HG03469 (cell line): ENCODE measurements around the gene VRK3.
"Not testable (repeated sequence)": the region's sequence is repeated elsewhere in the genome, so short reads cannot be mapped to it uniquely, and the experiment has no call there.

Experiments
- ATAC-seq: cut with Tn5 transposase; IDR thresholded peaks from one replicate; pipeline ENCODE4 v1.9.1; 2021; ENCODE audit warnings: mild to moderate bottlenecking, moderate library complexity, moderate number of reproducible peaks; ENCODE audit not compliant: unreplicated experiment

The VRK3 gene

DNA sequence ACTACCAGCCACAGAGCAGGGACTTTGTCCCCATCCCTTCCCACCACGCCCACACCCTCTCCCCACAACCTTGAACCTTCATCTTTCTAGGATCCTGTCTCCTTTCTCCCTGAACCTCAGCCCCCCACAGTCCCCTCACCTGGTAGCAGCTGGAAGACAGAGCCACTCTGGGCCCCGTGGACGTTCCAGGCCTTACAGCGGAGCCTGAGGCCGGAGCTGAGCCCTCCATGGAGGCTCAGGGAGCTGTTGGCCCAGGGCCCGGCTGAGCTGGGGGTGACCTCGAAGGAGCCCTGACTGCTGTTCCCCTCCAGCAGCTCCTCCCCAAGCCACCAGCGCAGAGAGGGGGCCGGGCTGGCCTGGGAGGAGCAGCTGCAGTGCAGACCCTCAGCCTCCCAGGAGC lies 67.0 kb downstream of the VRK3 start:
- ATAC-seq = not testable (repeated sequence)

DNA sequence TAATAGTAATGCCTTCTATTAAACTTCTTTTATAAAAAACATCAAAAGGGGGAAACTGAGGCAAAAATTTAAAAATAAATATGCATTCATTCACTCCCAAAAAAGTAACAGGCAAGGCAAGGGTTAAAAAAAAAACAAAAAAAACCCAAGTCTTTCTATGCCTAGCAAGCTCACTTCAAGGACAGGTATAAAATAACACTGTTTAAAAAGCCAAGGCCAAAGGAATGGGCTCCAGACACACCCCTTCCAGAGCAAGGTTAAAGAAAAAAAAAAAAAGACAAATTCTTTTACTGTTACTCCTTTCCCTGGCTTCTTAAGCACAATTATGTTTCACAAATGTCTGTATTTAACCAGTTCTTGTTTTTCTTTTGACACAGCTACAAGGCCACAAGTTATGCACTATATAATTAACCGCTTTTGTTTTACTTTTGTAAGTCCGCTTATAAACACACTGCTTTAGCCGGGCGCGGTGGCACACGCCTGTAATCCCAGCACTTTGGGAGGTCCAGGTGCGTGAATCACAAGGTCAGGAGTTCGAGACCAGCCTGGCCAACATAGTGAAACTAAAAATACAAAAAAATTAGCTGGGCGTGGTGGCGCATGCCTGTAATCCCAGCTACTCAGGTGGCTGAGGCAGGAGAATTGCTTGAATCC lies 67.8 kb downstream of the VRK3 start:
- ATAC-seq = no peak

DNA sequence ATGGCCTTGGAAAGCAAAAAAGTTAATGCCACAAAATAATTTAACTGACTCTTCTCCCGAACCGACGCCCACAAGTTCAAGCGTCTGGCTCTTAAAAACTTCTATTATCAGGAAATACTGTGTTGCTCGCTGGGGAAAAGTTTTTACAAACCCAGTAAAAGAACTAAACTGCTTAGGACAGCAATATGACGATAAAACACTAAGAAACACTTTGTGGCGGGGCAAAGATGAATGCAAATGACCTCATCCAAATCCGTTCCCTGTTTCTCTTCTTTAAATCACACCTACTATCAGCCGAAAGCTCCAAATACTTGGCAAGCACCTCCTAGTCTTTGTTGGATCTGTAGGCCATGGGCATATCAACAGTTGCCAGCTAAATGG lies 69.1 kb downstream of the VRK3 start:
- ATAC-seq = no peak

DNA sequence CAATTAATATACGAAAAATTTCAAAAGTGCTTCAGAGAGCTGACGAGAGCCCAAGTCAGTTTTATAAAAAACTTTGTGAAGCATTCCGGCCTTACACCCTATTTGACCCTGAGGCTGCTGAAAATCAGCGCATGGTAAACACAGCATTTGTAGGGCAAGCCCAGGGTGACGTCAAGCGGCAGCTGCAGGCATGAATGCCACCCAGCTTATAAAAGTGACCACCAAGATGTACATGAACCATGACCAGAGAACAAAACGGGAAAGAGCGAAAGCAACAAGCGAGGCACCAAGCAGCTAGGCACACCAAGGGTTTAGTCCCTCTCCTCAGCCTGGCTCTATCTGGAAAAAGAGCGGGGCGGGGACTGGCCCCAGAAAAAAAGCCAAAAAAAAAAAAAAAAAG lies 70.2 kb downstream of the VRK3 start:
- ATAC-seq = no peak

DNA sequence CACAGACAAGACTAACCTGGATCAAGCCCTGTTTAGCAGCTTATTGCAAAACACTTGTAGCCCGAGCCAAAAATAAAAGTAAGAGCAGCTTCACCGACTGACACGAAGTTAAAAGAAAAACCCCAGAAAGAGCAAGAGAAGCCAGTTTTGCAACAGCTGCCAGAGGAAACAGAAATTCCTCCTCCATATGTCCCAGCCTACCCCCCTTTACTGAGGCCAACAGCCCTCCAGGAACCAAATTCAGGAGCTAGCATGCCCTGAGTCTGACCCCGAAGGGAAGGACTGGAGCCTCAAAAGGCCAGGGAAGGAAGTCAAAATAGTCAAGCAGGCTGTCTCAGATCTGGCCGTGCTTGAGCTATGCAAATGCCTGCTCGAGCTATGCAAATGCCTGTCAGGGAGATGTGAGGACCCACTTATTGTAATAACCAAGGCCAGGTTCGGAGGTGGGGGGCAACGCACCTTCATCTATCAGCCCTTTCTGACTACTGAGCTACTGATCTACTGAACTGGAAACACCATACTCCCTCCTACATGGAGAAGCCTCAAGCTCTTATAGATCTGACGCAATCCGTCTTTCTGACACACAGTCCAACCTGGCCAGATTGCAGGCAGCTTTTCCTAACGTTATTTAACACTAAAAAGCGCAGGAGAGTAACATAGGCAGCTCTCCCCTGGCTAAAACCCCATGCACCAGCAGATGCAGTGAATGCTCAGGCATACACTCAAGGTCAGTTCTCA lies 70.9 kb downstream of the VRK3 start:
- ATAC-seq = no peak

DNA sequence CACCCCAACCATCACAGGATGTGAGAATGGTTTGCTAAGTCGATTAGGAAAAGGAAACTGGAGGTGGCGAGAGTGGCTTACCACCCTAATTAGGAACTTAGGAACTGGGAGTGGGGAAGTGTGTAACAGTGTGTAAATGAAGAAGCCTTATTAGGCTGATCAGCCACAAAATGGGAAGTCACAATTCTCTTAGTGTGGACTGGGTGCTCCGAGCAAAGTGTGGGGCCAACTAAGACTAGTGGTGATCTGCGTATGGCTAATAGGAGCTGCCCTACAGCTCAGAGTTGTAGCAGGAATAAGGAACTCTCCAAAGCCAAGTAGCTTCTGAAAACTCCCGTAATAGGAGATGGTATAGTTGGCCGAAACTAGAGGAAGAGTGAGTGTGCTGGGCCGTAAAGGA lies 71.8 kb downstream of the VRK3 start:
- no peak for ATAC-seq

DNA sequence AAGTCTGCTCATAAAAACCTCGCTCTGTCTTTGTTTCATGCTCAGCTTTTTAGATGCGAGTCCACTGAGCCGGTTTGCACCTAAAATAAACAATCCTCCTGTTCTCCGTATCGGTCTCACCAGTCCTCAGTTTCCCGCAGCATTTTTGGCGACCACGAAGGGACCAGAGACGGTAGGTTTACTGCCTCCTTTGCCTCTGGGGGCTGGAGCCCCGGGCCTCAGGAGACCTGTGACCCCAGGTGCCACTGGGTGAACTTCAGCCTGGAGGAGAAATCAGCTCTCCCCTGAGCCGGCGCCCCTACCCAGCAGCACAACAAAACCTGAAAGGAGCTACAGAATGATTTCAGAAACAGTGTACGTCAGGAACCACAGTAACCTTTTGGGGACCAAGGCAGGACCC lies 72.3 kb downstream of the VRK3 start:
- no peak for ATAC-seq

DNA sequence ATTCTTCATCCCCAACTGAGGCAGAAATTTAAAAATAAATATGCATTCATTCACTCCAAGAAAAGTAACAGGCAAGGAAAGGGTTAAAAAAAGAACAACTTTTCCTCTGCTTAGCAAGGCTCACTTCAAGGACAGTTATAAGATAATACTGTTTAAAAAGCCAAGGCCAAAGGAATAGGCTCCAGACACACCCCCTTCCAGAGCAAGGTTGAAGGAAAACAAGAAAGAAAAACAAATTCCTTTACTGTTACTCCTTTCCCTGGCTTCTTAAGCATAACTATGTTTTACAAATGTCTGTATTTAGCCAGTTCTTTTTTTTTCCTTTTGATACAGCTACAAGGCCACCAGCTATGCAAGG lies 72.7 kb downstream of the VRK3 start:
- ATAC-seq = no peak

DNA sequence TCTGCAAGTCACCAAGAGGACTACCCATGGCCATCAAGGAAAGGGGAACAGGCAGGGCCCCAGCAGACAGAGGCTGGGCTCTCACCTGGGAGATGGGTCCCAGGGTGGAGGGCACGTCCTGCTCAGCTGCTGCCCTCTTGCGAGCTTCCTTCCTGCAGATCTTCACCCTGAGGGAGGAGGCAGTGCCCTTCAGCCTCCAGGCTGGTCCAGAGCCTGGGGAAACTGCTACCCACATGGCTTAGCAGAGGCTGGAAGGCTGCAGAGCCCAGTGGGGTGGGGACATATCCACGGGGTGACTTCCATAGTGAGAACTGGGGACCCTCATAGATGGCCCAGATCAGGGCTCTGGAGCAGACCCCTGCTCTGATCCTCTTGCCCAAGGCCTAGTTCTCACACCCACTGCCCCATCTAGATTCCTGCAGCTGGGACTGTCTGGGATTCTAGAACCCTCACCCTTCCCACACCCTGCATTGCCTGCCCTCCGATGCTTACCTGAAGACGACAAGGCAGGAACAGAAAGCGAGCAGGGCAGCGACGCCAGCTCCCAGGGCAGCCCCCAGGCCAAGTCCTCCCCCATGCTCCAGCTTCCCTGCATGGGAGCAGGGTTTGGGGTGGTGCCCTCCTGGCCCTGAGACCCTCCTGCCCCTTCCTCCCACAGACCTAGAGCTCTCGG lies 73.2 kb downstream of the VRK3 start:
- no peak for ATAC-seq

DNA sequence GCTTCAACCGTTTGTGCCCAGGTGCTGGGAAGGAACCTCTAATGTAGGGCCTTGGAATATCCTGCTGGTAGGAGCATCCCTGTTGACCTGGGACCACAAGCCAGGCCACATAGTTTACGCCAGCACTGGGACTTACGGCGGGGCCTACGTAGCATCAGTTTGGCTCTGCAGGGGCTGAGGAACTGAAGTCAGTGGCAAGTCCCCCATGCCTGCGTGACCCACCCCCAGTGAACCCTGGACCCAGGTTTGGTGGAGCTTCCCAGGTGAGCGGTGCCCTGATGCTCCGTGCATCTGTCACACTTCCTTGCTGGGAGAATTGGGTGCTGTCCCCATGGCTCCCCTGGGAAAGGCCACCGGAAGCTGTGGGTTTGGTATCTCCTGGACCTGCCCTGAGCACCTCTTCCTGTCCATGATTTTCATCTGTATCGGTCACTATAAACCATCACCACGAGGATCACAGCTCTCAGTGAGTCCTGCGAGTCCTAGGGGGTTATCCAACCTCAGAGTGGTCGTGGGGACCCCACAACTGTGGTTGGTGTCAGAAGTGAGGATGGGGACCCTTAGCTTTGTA lies 74.1 kb downstream of the VRK3 start:
- ATAC-seq = no peak

DNA sequence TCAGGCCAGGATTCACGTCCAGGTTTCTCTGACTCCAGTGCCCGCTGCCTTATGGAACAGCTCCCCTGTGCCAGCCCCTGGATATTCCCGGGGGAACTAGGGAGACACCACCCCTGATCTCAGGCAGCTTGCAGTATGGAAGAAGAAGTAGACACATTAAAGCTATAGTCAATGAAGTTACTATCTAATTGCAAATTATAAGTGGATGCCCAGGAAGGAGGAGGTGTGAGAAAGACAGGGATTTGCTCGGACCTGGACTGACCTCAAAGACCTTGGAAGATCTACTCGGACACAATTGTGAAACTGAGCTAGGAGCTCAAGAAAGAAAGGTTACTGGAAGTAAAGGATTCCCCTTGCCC lies 74.6 kb downstream of the VRK3 start:
- ATAC-seq = no peak

DNA sequence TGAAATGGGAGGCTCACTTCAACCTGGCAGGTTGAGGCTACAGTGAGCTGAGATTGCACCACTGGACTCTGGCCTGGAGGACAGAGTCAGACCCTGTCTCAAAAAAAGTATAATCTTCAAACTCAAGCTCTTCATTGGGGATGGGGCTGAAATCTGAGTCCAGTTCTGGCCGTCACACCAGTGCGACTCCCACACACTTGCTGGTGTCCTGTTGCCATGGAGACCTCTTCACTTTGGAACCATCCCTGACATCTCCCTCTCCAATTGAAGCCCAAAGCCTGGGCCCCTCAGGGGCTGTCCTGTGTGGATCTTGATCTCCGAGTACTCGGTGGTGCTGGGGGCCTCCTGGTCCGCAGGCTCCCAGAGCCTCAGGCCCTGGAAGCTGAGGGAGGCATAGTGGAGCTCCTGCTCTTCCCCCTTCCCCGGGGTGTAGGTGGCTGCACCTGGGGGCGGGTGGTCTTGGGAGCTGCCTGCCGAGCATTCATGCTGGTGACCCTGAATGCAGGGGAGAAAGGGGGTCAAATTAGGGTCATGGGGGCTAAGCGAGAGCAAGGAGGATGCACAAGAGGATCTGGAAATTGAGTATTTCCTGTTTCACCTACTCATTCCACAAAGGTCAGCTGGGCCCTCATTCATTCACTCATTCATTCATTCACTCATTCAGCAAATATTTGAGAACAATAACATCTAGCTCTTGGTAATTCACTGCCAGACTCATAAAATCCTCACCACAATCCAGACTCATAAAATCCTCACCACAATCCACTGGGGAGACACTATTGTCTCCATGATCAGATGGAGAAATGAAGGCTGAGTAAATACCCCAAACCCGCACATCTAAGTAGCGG lies 75.2 kb downstream of the VRK3 start:
- no peak for ATAC-seq

DNA sequence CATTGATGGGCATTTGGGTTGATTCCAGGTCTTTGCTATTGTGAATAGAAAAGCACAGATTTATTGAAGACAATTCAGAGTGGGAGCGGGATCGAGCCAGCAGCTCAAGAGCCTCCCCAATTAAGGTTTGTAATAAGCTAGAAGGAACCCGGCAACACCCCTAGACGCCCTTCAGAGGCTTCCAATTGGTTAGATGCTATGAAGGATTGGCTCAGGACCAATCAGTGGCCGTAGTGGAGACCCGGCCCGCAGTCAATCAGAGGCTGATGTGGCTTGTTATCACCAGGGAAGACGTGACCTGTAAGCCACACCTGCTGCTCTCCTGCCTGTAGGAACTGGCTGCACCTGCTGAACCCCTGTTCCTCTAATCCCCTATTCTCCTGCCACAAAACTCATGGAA lies 78.8 kb downstream of the VRK3 start:
- no peak for ATAC-seq

DNA sequence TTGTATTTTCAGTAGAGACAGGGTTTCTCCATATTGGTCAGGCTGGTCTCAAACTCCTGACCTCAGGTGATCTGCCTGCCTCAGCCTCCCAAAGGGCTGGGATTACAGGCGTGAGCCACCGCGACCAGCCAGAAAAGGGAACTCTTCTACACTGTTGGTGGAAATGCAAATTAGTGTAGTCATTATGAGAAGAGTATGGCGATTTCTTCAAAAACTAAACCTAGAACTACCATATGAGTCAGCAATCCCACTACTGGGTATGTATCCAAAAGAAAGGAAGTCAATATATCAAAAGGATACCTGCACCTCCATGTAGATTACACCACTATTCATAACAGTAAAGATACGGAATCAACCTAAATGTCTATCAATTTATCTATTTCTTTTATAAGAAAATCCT lies 80.6 kb downstream of the VRK3 start:
- not testable (repeated sequence) for ATAC-seq

DNA sequence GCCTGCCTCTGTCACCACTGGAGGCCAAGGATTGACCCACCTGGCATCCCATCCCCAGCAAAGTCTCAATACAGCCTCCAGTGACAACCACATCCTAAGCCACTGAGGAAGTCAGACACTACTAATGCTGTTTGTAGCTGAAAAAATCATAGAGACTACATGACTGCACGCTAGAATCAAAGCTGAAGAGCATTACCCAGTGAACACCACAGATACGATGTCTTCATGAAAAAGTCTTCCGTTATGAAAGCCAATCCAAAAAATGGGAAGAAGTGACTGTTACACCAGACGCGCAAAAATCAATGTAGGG lies 84.7 kb downstream of the VRK3 start:
- ATAC-seq = no peak

DNA sequence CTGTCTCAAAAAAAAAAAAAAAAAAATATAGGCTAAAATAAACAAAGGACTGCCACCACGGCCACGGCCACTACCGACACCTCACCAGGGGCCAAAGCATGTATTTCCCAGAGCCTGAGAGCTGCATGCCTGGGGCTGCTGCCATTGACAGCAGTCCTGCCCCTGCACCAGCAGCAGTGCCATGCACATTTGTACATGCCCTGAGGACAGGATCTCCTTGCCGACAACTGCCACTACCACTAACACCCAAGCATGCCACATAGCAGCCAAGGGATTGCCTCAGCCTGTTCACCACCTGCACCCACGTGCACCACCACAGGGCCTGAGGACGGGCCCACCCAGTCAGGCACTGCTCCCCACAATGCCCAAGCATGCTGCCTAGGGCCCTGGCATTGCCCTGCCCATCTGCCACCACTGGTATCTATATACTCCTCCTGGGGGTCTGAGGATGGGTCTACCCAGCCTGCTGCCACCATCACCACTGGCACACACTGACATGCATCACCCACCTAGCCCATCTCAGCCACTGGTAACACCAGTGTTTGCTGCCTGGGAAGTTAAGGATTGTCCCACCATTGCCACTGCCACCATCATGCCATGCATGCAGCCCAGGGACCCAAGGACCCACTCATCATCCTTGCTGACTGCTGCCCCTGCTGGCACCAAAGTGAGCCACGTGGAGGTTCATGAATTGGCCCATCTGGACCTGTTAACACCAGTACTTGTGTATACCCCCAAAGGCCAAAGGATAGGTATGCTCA lies 85.3 kb downstream of the VRK3 start:
- no peak for ATAC-seq

DNA sequence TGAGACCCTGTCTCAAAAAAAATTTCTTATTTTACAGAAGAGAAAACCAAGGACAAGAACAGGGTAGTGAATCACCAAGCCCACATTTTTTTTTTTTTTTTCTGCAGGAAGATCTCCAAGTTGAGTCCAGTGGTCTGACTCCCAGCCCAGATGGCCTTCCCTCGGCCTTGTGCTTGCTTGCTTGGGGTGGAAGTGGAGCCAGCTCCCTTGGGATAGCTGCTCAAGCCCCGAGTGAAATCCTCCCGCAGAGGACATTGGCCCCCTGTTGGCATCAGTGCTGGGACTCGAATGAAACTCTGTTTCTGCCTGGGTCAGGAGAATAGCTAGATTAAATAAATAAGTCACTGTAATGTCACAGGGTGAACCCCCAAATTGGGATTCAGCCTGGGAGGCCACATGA lies 86.5 kb downstream of the VRK3 start:
- ATAC-seq = no peak

DNA sequence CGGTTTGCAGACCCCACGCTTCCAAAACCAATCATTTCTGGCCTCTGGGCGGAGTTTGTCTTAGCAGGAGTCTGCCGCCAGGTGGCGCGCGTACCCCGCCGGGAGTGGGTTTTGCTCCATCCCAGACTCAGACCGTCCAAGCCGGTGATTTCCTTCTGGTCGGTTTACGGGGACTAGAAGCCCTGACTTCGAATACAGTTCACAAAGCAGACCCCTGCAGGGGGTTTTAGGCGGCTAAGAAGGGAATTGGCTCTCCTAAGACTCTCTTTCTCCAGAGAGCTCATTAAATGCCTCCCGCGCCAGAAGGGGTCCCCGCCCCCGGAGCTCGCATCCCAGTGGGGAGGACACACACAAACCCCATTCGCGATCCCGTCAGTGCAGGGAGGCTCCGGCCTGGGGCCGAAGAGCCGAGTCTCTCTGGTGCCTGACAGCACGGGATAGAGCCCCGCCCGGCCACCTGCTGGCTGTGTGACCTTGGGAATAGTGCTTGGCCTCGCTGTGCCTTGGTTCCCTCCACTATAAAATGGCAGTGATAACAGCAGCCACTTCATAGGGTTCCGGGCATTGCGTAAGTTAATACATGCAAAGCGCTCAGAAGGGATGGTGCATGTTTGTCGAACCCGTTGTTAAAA lies 87.3 kb downstream of the VRK3 start:
- no peak for ATAC-seq

DNA sequence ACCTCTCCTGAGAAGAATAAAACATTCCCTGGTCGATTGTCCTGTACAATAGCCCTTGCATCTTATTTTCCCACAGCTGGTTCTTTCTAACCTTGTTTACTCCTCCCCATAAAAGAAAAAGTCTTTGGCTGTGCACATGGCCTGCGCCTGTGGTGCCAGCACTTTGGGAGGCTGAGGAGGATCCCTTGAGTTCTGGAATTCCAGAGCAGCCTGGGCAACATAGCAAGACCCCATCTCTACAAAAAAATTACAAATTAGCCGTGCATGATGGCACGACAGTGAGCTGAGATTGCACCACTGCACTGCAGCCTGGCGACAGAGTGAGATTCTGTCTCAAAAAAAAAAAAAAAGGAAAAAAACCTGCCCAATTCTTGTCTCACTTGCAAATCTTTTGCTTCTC lies 88.6 kb downstream of the VRK3 start:
- ATAC-seq = no peak

DNA sequence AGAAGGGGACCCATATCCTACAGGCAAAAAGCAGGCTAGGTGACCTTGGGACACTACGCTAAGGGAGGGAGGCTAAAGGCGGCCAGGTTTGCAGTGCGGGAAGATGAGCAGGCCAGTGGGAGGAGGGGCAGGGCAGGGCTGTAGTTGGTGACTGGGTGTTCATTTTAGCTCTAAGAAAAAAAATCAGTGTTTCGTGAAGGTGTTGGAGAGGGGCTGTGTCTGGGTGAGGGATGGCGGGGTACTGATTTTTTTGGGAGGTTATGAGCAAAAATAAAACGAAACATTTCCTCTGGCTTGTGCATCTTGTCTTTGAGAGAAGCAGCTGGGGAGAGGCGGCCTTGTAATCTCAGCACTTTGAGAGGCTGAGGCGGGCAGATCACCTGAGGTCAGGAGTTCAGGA lies 91.5 kb downstream of the VRK3 start:
- no peak for ATAC-seq
